Osteoblast (primary cell): Measurements from ENCODE around the gene ARHGEF7. TPM values are rescaled to one million over a fixed set of nuclear protein-coding genes. Genes with fewer than 3 reads are reported as not detected.

ENCODE experiments used
- DNase-seq: peaks from one replicate; pipeline ENCODE4 v3.0.0; 2011; ENCODE audit warnings: low spot score, mixed read lengths; ENCODE audit not compliant: insufficient read length; ENCODE audit errors: missing footprints
- H2AFZ ChIP-seq: 2 replicates; pipeline ENCODE4 v1.6.0; 2011; ENCODE audit warnings: mild to moderate bottlenecking, low read length
- H3K27ac ChIP-seq: 2 replicates; pipeline ENCODE4 v1.5.1; 2011; ENCODE audit warnings: mild to moderate bottlenecking, low read depth, low read length, moderate library complexity
- H3K27me3 ChIP-seq: 2 replicates; pipeline ENCODE4 v1.6.0; 2012; ENCODE audit warnings: mild to moderate bottlenecking, control low read depth, inconsistent platforms, low read length, moderate library complexity; ENCODE audit not compliant: insufficient read depth
- H3K36me3 ChIP-seq: 2 replicates; pipeline ENCODE4 v1.5.1; 2011; ENCODE audit warnings: mild to moderate bottlenecking, low read length, control low read depth, moderate library complexity; ENCODE audit not compliant: insufficient read depth
- H3K4me1 ChIP-seq: 2 replicates; pipeline ENCODE4 v1.5.1; 2011; ENCODE audit warnings: mild to moderate bottlenecking, low read length, control low read depth, moderate library complexity; ENCODE audit not compliant: insufficient read depth
- H3K4me2 ChIP-seq: 2 replicates; pipeline ENCODE4 v1.6.0; 2011; ENCODE audit warnings: mild to moderate bottlenecking, low read length; ENCODE audit not compliant: insufficient read depth
- H3K4me3 ChIP-seq: fragments of 200-600 bp; sonication (generic); 3 replicates; pipeline ENCODE4 v1.5.1; 2012; ENCODE audit warnings: mild to moderate bottlenecking, low read length, inconsistent platforms; ENCODE audit not compliant: insufficient read depth
- H3K79me2 ChIP-seq: 2 replicates; pipeline ENCODE4 v1.6.0; 2012; ENCODE audit warnings: mild to moderate bottlenecking, low read length, control low read depth, inconsistent platforms; ENCODE audit not compliant: insufficient read depth
- H3K9me3 ChIP-seq: 2 replicates; pipeline ENCODE4 v1.5.1; 2011; ENCODE audit warnings: low read depth, low read length, control low read depth
- H4K20me1 ChIP-seq: 2 replicates; pipeline ENCODE4 v1.6.0; 2012; ENCODE audit warnings: mild to moderate bottlenecking, low read length, control low read depth; ENCODE audit not compliant: insufficient read depth
- CTCF ChIP-seq: IDR thresholded peaks from 2 replicates; pipeline ENCODE4 v1.5.1; 2011; ENCODE audit warnings: mild to moderate bottlenecking, low read depth, low read length, moderate library complexity; ENCODE audit errors: extremely low read depth
- total RNA-seq: library from RNA; depleted of rRNA; stranded (reverse); fragments of >200 nt; gene quantifications from 2 replicates; pipeline ENCODE4 v1.2.3, GENCODE V29; 2012

The ARHGEF7 gene
- total RNA-seq, 1 donor, result 27.5 TPM

- TF ChIP-seq CTCF, result no peak
- Histone ChIP-seq H3K79me2 (no peaks in the 10 kb centered on the region), H3K4me1 (no peaks in the 10 kb centered on the region), H4K20me1 (no peaks in the 10 kb centered on the region), H3K27me3 (peaks cover 17% of the 10 kb centered on the region), H3K4me2 (no peak overlapping the region), H3K36me3 (no peaks in the 10 kb centered on the region), H2AFZ (no peak overlapping the region), H3K9me3 (no peaks in the 10 kb centered on the region), H3K27ac (no peak overlapping the region), H3K4me3 (no peak overlapping the region)
- DNase-seq, result no peak
These were observed 24.9 kb upstream of the ARHGEF7 start for GRCh38 chr13:111090169-111090568.

- Histone ChIP-seq H3K79me2 (no peaks in the 10 kb centered on the region), H3K27ac (no peak overlapping the region), H3K4me3 (no peak overlapping the region), H3K4me2 (no peak overlapping the region), H3K27me3 (peaks cover 39% of the 10 kb centered on the region), H3K4me1 (no peaks in the 10 kb centered on the region), H3K9me3 (no peaks in the 10 kb centered on the region), H4K20me1 (no peaks in the 10 kb centered on the region), H3K36me3 (no peaks in the 10 kb centered on the region), H2AFZ (no peak overlapping the region)
- TF ChIP-seq CTCF, result no peak
- no peak for DNase-seq
These were observed 22.4 kb upstream of the ARHGEF7 start for GRCh38 chr13:111092685-111093084.

- no peak for TF ChIP-seq CTCF
- Histone ChIP-seq H4K20me1 (no peaks in the 10 kb centered on the region), H2AFZ (no peak overlapping the region), H3K27ac (no peak overlapping the region), H3K4me3 (no peak overlapping the region), H3K79me2 (no peaks in the 10 kb centered on the region), H3K36me3 (no peaks in the 10 kb centered on the region), H3K9me3 (no peaks in the 10 kb centered on the region), H3K4me1 (no peaks in the 10 kb centered on the region), H3K4me2 (no peak overlapping the region), H3K27me3 (peaks cover 43% of the 10 kb centered on the region)
- no peak for DNase-seq
These were observed 22.0 kb upstream of the ARHGEF7 start for GRCh38 chr13:111093136-111093535.

- Histone ChIP-seq H4K20me1 (no peaks in the 10 kb centered on the region), H2AFZ (no peak overlapping the region), H3K4me2 (no peak overlapping the region), H3K36me3 (no peaks in the 10 kb centered on the region), H3K27me3 (peaks cover 46% of the 10 kb centered on the region), H3K79me2 (no peaks in the 10 kb centered on the region), H3K9me3 (no peaks in the 10 kb centered on the region), H3K4me3 (no peak overlapping the region), H3K4me1 (no peaks in the 10 kb centered on the region), H3K27ac (no peak overlapping the region)
- no peak for TF ChIP-seq CTCF
- no peak for DNase-seq
These were observed 21.5 kb upstream of the ARHGEF7 start for GRCh38 chr13:111093634-111094033.
